GM19238 (cell line): ENCODE data around the gene NQO2.
"Not testable (repeated sequence)": the region's sequence is repeated elsewhere in the genome, so short reads cannot be mapped to it uniquely, and the experiment has no call there.

ENCODE experiments used
- DNase-seq: peaks from one replicate; pipeline ENCODE4 v3.0.0; 2011; ENCODE audit warnings: low spot score; ENCODE audit not compliant: insufficient read length

Gene NQO2

GRCh38 chr6:2989332-2990247, 10.1 kb upstream of the NQO2 start:
- DNase-seq, result peak; percentile 58

GRCh38 chr6:2990248-2990931, 9.3 kb upstream of the NQO2 start:
- no peak for DNase-seq

- DNase-seq, result no peak
Measured at GRCh38 chr6:2990932-2991506, 8.7 kb upstream of the NQO2 start.

GRCh38 chr6:2992330-2992979, 7.2 kb upstream of the NQO2 start:
- DNase-seq, result no peak

GRCh38 chr6:2993755-2994317, 5.9 kb upstream of the NQO2 start:
- DNase-seq, result no peak

- DNase-seq, result not testable (repeated sequence)
Measured at GRCh38 chr6:2998249-2998997, 1.3 kb upstream of the NQO2 start.

- no peak for DNase-seq
Measured at GRCh38 chr6:2998998-2999617, 586 bp upstream of the NQO2 start.

GRCh38 chr6:3001146-3001772, 1.6 kb downstream of the NQO2 start:
- no peak for DNase-seq

GRCh38 chr6:3001773-3002293, 2.1 kb downstream of the NQO2 start:
- DNase-seq, result peak; percentile 52

- not testable (repeated sequence) for DNase-seq
Measured at GRCh38 chr6:3003226-3003625, 3.5 kb downstream of the NQO2 start.

GRCh38 chr6:3005077-3005476, 5.4 kb downstream of the NQO2 start:
- DNase-seq, result no peak

GRCh38 chr6:3005874-3006273, 6.2 kb downstream of the NQO2 start:
- DNase-seq, result no peak

GRCh38 chr6:3006476-3006875, 6.8 kb downstream of the NQO2 start:
- DNase-seq, result no peak

GRCh38 chr6:3007571-3007970, 7.9 kb downstream of the NQO2 start:
- DNase-seq, result no peak

- not testable (repeated sequence) for DNase-seq
Measured at GRCh38 chr6:3008712-3009265, 9.1 kb downstream of the NQO2 start.

- DNase-seq, result no peak
Measured at GRCh38 chr6:3009930-3010329, 10.2 kb downstream of the NQO2 start.

GRCh38 chr6:3011158-3011557, 11.5 kb downstream of the NQO2 start:
- no peak for DNase-seq

GRCh38 chr6:3011592-3011991, 11.9 kb downstream of the NQO2 start:
- DNase-seq, result no peak

GRCh38 chr6:3013486-3013885, 13.8 kb downstream of the NQO2 start:
- DNase-seq, result no peak
